GM23338 (cell line): ENCODE data around the gene AGA. TPM values are rescaled to one million over a fixed set of nuclear protein-coding genes. Genes with fewer than 3 reads are reported as not detected.

Experiments used
- ATAC-seq: fragments of 200-7000 bp; cut with Tn5 transposase; 3 replicates; pipeline ENCODE4 v1.9.1; 2020
- DNase-seq: peaks from one replicate; pipeline ENCODE4 v3.0.0-alpha.2; 2015; ENCODE audit warnings: low spot score
- H2AFZ ChIP-seq: fragments of 200-600 bp; sonication (generic); 2 replicates; pipeline ENCODE4 v1.8.0; 2016; ENCODE audit warnings: antibody characterized with exemption, mild to moderate bottlenecking, moderate library complexity
- H3F3A ChIP-seq: fragments of 200-600 bp; sonication (generic); replicated peaks from 2 replicates; pipeline ENCODE4 v1.8.0; 2017; ENCODE audit warnings: antibody characterized with exemption, mixed run types, low read depth
- H3K27ac ChIP-seq: fragments of 200-600 bp; sonication (generic); 2 replicates; pipeline ENCODE4 v1.6.1; 2016; ENCODE audit warnings: low read depth
- H3K27me3 ChIP-seq: fragments of 200-600 bp; sonication (generic); 2 replicates; pipeline ENCODE4 v1.8.0; 2016; ENCODE audit warnings: mild to moderate bottlenecking, mixed run types, moderate library complexity; ENCODE audit not compliant: insufficient read depth
- H3K36me3 ChIP-seq: fragments of 200-600 bp; sonication (generic); 2 replicates; pipeline ENCODE4 v1.8.0; 2016; ENCODE audit warnings: mild to moderate bottlenecking; ENCODE audit not compliant: insufficient read depth
- H3K4me1 ChIP-seq: fragments of 200-600 bp; sonication (generic); 2 replicates; pipeline ENCODE4 v1.8.0; 2016; ENCODE audit warnings: mild to moderate bottlenecking, moderate library complexity; ENCODE audit not compliant: insufficient read depth
- H3K4me2 ChIP-seq: fragments of 200-600 bp; sonication (generic); 2 replicates; pipeline ENCODE4 v1.7.1; 2017; ENCODE audit warnings: mixed run types
- H3K4me3 ChIP-seq: fragments of 200-600 bp; sonication (generic); 2 replicates; pipeline ENCODE4 v1.6.1; 2016; ENCODE audit warnings: mixed run types
- H3K79me2 ChIP-seq: fragments of 200-600 bp; sonication (generic); replicated peaks from 2 replicates; pipeline ENCODE4 v1.8.0; 2017; ENCODE audit warnings: mild to moderate bottlenecking; ENCODE audit not compliant: insufficient read depth
- H3K9me2 ChIP-seq: fragments of 200-600 bp; sonication (generic); 2 replicates; pipeline ENCODE4 v1.8.0; 2017; ENCODE audit not compliant: insufficient read depth
- H4K20me1 ChIP-seq: fragments of 200-600 bp; sonication (generic); replicated peaks from 2 replicates; pipeline ENCODE4 v1.8.0; 2017; ENCODE audit warnings: mild to moderate bottlenecking; ENCODE audit not compliant: insufficient read depth
- H3K27ac Mint-ChIP-seq: 2 replicates; pipeline ENCODE4 v1.8.0; 2020; ENCODE audit warnings: inconsistent platforms, mild to moderate bottlenecking, moderate library complexity, mixed read lengths
- H3K27me3 Mint-ChIP-seq: 3 replicates; pipeline ENCODE4 v1.8.0; 2022; ENCODE audit warnings: low read depth, mild to moderate bottlenecking, moderate library complexity, mixed read lengths, inconsistent platforms; ENCODE audit not compliant: insufficient read depth, poor library complexity
- H3K36me3 Mint-ChIP-seq: 3 replicates; pipeline ENCODE4 v1.8.0; 2021; ENCODE audit warnings: low read depth, mild to moderate bottlenecking, inconsistent platforms, moderate library complexity, mixed read lengths
- H3K4me1 Mint-ChIP-seq: 3 replicates; pipeline ENCODE4 v1.8.0; 2020; ENCODE audit warnings: mild to moderate bottlenecking, inconsistent platforms, mixed read lengths
- H3K4me3 Mint-ChIP-seq: 3 replicates; pipeline ENCODE4 v1.8.0; 2021; ENCODE audit warnings: moderate library complexity, mild to moderate bottlenecking, inconsistent platforms, mixed read lengths
- H3K9me3 Mint-ChIP-seq: 3 replicates; pipeline ENCODE4 v1.8.0; 2020; ENCODE audit warnings: moderate library complexity, mild to moderate bottlenecking, inconsistent platforms, mixed read lengths
- CREB1 ChIP-seq: fragments of 250-450 bp; sonication (Bioruptor Pico); IDR thresholded peaks from 2 replicates; pipeline ENCODE4 v1.5.0; 2020; ENCODE audit warnings: low read depth, mild to moderate bottlenecking, moderate library complexity
- CTCF ChIP-seq, 2 experiments: fragments of 200-600 bp in 1 of 2; sonication (generic) in 1 of 2; conservative IDR thresholded peaks; 2 replicates each; pipeline versions ENCODE4 v1.5.1 to v1.6.1; 2016 to 2017; ENCODE audit warnings: antibody characterized with exemption in 2 of 2, low read depth in 2 of 2, mild to moderate bottlenecking in 2 of 2, moderate library complexity in 1 of 2
- EZH2 ChIP-seq: fragments of 200-600 bp; sonication (generic); IDR thresholded peaks from one replicate; pipeline ENCODE4 v1.8.0; 2017; ENCODE audit warnings: antibody characterized with exemption, mild to moderate bottlenecking, low read depth; ENCODE audit not compliant: unreplicated experiment
- EZH2phosphoT487 ChIP-seq: fragments of 200-600 bp; sonication (generic); IDR thresholded peaks from one replicate; pipeline ENCODE4 v1.8.1; 2018; ENCODE audit warnings: antibody characterized with exemption; ENCODE audit not compliant: unreplicated experiment
- NANOG ChIP-seq: IDR thresholded peaks from 2 replicates; pipeline ENCODE4 v1.6.1; 2016; ENCODE audit warnings: antibody characterized with exemption, borderline replicate concordance
- POLR2AphosphoS5 ChIP-seq: IDR thresholded peaks from 2 replicates; pipeline ENCODE4 v1.6.1; 2016; ENCODE audit warnings: antibody characterized with exemption, low read depth
- REST ChIP-seq: IDR thresholded peaks from one replicate; pipeline ENCODE4 v1.6.1; 2018; ENCODE audit warnings: antibody characterized with exemption; ENCODE audit not compliant: unreplicated experiment
- ZNF114 ChIP-seq: fragments of 250-450 bp; sonication (Bioruptor Pico); IDR thresholded peaks from 2 replicates; pipeline ENCODE4 v1.5.0; 2020; ENCODE audit warnings: mild to moderate bottlenecking, moderate library complexity
- ZNF331 ChIP-seq: fragments of 250-450 bp; sonication (Bioruptor Pico); IDR thresholded peaks from 2 replicates; pipeline ENCODE4 v1.5.0; 2020; ENCODE audit warnings: low read depth, mild to moderate bottlenecking, moderate library complexity
- ZNF462 ChIP-seq: fragments of 250-450 bp; sonication (Bioruptor Pico); IDR thresholded peaks from 2 replicates; pipeline ENCODE4 v1.5.0; 2020; ENCODE audit warnings: mild to moderate bottlenecking, moderate library complexity
- polyA plus RNA-seq: library from polyadenylated mRNA; unstranded; fragments of >200 nt; fragmentation: Nextera tagmentation; extraction: Ambion mirVana; gene quantifications from 2 replicates; pipeline ENCODE4 v1.2.1, GENCODE V29; 2016
- total RNA-seq: library from RNA; depleted of rRNA; stranded (reverse); fragments of >200 nt; shearing (Covaris generic); gene quantifications from 2 replicates; pipeline ENCODE4 v1.2.3, GENCODE V29; 2014

Gene AGA
- total and polyA plus RNA-seq, 2 experiments from 2014 or later, result 5.5 to 12.8 TPM

- H3K4me1 Mint-ChIP-seq, result peaks cover 4% of the 10 kb centered on the region
- peaks cover 3% of the 10 kb centered on the region for H3K27me3 Mint-ChIP-seq
- no peaks in the 10 kb centered on the region for H3K36me3 Mint-ChIP-seq
- no peak for TF ChIP-seq EZH2
- no peak for TF ChIP-seq ZNF114 (CRISPR knock-in tag)
- no peak for TF ChIP-seq NANOG
- TF ChIP-seq CTCF (conservative IDR thresholded peaks at IDR 0.05; ENCODE audit: low read depth in 2 of 2), result no peak
- TF ChIP-seq POLR2AphosphoS5, result no peak
- no peak for TF ChIP-seq EZH2phosphoT487
- no peak for TF ChIP-seq ZNF331 (CRISPR knock-in tag)
- no peak for TF ChIP-seq CREB1 (CRISPR knock-in tag)
- TF ChIP-seq REST, result no peak
- TF ChIP-seq ZNF462 (CRISPR knock-in tag), result no peak
- Histone ChIP-seq H2AFZ (no peak overlapping the region), H3K9me2 (no peaks in the 10 kb centered on the region), H3F3A (no peaks in the 10 kb centered on the region), H4K20me1 (no peaks in the 10 kb centered on the region), H3K4me2 (no peak overlapping the region), H3K36me3 (no peaks in the 10 kb centered on the region), H3K27ac (no peak overlapping the region), H3K79me2 (no peaks in the 10 kb centered on the region), H3K4me3 (no peak overlapping the region), H3K27me3 (no peaks in the 10 kb centered on the region), H3K4me1 (peaks cover 9% of the 10 kb centered on the region; the same call in 1 of the 2 replicates)
- no peaks in the 10 kb centered on the region for H3K9me3 Mint-ChIP-seq
- H3K27ac Mint-ChIP-seq, result no peak overlapping the region
- no peak overlapping the region for H3K4me3 Mint-ChIP-seq
- ATAC-seq (no peak), DNase-seq (no peak)
These were observed 47.4 kb upstream of the AGA start for GRCh38 chr4:177489471-177490246.
